Effector memory CD4-positive, alpha-beta T cell (primary cell): ENCODE measurements around the gene TRDN.

ENCODE experiments used
- DNase-seq, 3 donors: peaks; one replicate each; pipeline ENCODE4 v3.0.0-alpha.2; 2020
- H3K27ac ChIP-seq: 2 replicates; pipeline ENCODE4 v1.7.0; 2013; ENCODE audit warnings: mild to moderate bottlenecking, low read length, moderate library complexity; ENCODE audit not compliant: insufficient read depth, poor library complexity, severe bottlenecking
- H3K27me3 ChIP-seq: replicated peaks from 2 replicates; pipeline ENCODE4 v1.7.0; 2013; ENCODE audit warnings: mild to moderate bottlenecking, low read length; ENCODE audit not compliant: insufficient read depth, control insufficient read depth, poor library complexity, severe bottlenecking
- H3K36me3 ChIP-seq: 2 replicates; pipeline ENCODE4 v1.7.0; 2013; ENCODE audit warnings: mild to moderate bottlenecking, low read length, moderate library complexity; ENCODE audit not compliant: control insufficient read depth, insufficient read depth
- H3K4me1 ChIP-seq: 2 replicates; pipeline ENCODE4 v1.7.0; 2013; ENCODE audit warnings: low read length, mild to moderate bottlenecking; ENCODE audit not compliant: control insufficient read depth, insufficient read depth, poor library complexity, severe bottlenecking
- H3K4me3 ChIP-seq: 2 replicates; pipeline ENCODE4 v1.7.0; 2013; ENCODE audit warnings: low read length, low read depth, mild to moderate bottlenecking; ENCODE audit not compliant: insufficient read depth, poor library complexity, severe bottlenecking
- H3K9me3 ChIP-seq: 2 replicates; pipeline ENCODE4 v1.7.0; 2013; ENCODE audit warnings: mild to moderate bottlenecking, low read length, moderate library complexity; ENCODE audit not compliant: control insufficient read depth

Gene TRDN

DNA sequence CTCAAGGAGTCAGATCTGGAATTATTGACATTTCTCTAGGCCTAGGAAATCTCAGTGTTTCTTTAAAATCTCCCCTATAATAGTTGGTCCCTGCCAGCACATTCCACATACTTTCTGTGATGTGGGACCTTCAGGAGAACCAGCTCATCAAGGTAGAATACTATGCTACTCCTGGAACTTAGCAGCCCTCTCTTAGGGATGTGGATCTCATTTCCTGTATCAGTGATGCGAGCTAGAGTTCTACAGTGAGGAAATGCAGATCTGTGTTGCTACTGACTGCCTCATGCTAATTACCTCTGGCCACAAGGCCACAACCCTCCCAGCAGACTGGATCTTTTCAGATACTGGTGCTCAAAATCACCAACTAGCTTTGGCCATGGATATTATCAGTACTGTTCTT, 446.9 kb downstream of the TRDN start:
- Histone ChIP-seq H3K4me3 (no peak overlapping the region), H3K9me3 (peaks cover 3% of the 10 kb centered on the region), H3K27me3 (no peaks in the 10 kb centered on the region), H3K36me3 (no peaks in the 10 kb centered on the region), H3K27ac (no peak overlapping the region), H3K4me1 (no peaks in the 10 kb centered on the region)
- no peak for DNase-seq

DNA sequence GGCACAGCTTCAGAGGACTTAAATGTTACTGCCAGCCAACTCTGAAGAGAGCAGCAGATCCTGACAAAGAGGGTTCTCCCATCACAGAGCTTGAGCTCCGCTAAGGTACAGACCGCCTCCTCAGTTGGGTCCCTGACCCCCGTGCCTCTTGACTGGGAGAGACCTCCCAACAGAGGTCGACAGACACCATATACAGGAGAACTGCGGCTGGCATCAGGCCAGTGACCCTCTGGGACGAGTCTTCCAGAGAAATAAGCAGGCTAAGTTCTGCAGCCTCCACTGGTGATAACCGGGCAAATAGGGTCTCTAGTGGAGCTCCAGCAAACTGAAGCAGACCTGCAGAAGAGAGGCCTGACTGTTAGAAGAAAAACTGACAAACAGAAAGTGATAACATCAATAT, 453.8 kb downstream of the TRDN start:
- H3K4me3 ChIP-seq, result no peak overlapping the region
- no peaks in the 10 kb centered on the region for H3K27me3 ChIP-seq
- DNase-seq, result no peak
- H3K27ac ChIP-seq, result no peak overlapping the region
- H3K36me3 ChIP-seq, result no peaks in the 10 kb centered on the region
- H3K9me3 ChIP-seq, result no peaks in the 10 kb centered on the region
- H3K4me1 ChIP-seq, result no peaks in the 10 kb centered on the region

DNA sequence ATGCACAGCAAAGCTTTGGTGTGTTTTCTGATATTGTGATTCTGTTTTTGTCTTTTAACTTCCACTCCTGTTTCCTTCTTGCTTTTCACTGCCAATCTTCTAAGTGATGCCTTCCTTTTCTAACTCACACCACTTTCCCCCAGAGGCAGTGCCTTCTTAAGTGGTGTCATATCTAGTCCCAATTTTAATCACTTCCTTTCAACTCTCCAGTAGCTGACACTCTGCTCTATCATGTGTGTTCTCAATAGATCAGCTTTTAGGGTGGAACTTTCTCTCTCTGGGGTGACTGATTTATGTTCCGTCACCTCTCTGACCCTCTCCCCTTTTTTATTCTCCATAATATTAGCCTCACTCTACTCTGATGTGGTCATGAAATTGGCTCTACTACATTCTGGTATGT, 460.0 kb downstream of the TRDN start:
- Histone ChIP-seq H3K4me1 (no peaks in the 10 kb centered on the region), H3K27me3 (no peaks in the 10 kb centered on the region), H3K36me3 (no peaks in the 10 kb centered on the region), H3K27ac (no peak overlapping the region), H3K4me3 (no peak overlapping the region), H3K9me3 (no peaks in the 10 kb centered on the region)
- no peak for DNase-seq

DNA sequence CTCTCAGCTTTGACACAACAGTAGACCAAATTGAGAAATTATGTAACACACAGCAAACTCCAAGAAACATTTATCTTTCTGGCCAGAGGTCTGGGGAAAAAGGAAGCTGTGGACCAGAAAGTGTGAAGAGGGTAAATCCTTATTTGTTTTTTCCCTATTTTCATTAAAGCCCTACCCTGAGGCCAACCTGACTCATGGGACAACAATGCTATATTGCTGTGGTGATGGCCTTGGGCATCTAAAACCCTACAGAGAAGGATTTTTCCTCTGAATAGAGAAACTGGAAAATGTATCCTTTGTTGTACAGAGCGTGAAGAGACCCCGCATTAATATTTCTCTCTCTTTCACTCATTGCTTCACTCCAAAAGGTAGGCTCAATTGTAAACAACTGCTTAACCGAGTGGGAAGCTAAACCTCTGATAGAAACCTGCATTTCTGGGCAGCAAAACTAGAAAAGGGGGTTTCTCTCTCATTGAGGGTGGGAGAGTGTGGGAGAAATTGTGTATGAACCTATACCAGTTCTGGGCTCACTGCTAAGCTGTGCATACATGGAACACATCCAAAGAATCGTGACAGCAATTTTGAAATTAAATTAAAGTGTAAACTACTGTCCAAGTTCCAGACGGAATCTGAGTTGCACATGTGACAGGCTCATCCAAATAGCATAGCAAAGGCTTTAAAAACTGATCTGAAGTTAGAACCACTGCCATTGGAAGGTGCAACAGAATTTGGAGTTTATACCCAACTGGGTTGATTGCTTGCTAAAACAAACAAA, 465.2 kb downstream of the TRDN start:
- Histone ChIP-seq H3K27me3 (no peaks in the 10 kb centered on the region), H3K36me3 (no peaks in the 10 kb centered on the region), H3K4me1 (no peaks in the 10 kb centered on the region), H3K27ac (no peak overlapping the region), H3K9me3 (no peaks in the 10 kb centered on the region), H3K4me3 (no peak overlapping the region)
- DNase-seq, result no peak

DNA sequence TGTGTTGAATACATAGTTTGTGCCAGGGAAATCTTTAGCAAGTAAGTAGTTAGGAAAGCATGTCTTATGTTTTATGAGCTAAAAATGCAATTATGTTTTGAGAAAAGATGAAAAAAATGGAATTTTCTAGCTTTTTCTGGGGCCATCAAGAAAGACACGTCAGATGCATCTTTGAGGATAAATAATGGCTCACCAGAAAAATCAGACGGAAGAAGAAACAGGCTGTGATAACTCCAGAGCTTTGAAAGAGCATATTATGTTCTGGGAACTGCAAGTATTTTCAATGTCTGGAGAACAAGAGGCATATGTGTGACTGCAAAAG, 467.0 kb downstream of the TRDN start:
- Histone ChIP-seq H3K4me3 (no peak overlapping the region), H3K27ac (no peak overlapping the region), H3K9me3 (no peaks in the 10 kb centered on the region), H3K4me1 (no peaks in the 10 kb centered on the region), H3K36me3 (no peaks in the 10 kb centered on the region), H3K27me3 (no peaks in the 10 kb centered on the region)
- no peak for DNase-seq

DNA sequence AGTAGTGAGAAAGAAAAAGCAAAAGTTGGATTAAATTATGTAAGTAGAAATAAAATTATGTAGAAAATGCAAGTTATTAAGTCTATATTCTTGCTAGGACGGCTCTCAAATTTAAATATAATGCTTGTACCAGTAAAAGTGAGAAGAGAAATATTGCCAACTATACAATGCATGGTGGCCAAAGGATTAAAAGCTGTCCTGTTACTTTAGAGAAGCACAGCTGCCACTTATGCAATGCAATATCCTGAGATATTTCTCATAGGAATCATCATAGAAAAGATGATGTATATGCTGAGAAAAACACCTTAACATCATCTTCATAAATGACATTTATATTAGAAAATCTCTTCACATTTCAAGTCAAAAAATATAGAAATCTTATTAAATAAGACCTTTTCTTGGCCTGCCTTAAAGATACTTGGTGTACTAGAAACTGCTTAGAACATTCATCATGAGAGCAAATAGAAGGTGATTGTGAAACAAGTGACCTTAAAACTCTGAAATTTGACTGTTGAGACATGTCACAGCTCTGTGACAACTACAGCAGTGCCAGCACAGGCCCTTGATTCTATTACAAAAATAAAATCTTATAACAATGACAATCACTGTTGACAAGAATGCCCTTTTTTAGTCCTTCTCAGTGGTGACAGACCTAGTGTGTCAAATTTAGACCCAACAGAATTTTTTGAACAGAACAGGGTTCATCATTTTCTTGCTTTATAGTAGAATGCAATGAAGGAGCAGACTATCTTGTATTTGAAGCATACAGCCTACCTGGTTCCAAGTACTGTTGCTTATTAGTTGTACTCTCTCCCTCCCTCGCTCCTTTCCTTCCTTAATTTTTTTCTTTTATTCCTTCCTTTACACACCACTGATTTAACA, 467.6 kb downstream of the TRDN start:
- Histone ChIP-seq H3K4me1 (no peaks in the 10 kb centered on the region), H3K4me3 (no peak overlapping the region), H3K36me3 (no peaks in the 10 kb centered on the region), H3K27ac (no peak overlapping the region), H3K9me3 (no peaks in the 10 kb centered on the region), H3K27me3 (no peaks in the 10 kb centered on the region)
- no peak for DNase-seq

DNA sequence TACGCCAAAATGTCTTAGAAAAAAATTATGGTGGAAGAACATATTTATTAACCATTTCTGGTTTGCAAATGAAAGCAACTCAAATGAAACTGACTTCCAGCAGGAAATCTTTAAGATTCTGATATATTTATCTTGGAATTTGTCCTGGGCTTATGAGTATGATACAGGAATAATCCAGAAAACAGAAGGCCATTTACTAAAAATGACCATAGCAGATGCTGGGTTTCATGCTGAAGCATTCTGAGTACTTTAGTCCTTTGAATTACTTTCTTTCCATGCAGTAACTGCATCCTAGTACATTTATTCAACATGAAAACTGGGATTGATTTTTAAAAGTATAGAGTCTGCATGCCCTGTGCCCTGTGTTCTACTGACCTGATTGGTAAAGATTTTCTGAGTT, 468.3 kb downstream of the TRDN start:
- Histone ChIP-seq H3K9me3 (no peaks in the 10 kb centered on the region), H3K27ac (no peak overlapping the region), H3K4me3 (no peak overlapping the region), H3K27me3 (no peaks in the 10 kb centered on the region), H3K36me3 (no peaks in the 10 kb centered on the region), H3K4me1 (no peaks in the 10 kb centered on the region)
- DNase-seq, result no peak
